Upper lobe of right lung (tissue), 1 donor: ENCODE measurements around the gene TMEM259. TPM values are rescaled to one million over a fixed set of nuclear protein-coding genes. Genes with fewer than 3 reads are reported as not detected.

Experiments
- ATAC-seq: fragments of 200-7000 bp; cut with Tn5 transposase; one replicate; pipeline ENCODE4 v1.9.1; 2020; ENCODE audit warnings: mild to moderate bottlenecking, moderate library complexity
- DNase-seq: peaks from one replicate; pipeline ENCODE4 v3.0.0-alpha.2; 2020
- H3K27ac ChIP-seq: fragments of 200-600 bp; one replicate; pipeline ENCODE4 v1.8.0; 2022
- H3K27me3 ChIP-seq: fragments of 200-600 bp; one replicate; pipeline ENCODE4 v1.8.0; 2022; ENCODE audit warnings: mild to moderate bottlenecking
- H3K36me3 ChIP-seq: fragments of 200-600 bp; one replicate; pipeline ENCODE4 v1.8.0; 2022
- H3K4me1 ChIP-seq: fragments of 200-600 bp; one replicate; pipeline ENCODE4 v1.8.0; 2022
- H3K4me3 ChIP-seq: fragments of 200-600 bp; one replicate; pipeline ENCODE4 v1.8.0; 2022; ENCODE audit warnings: mild to moderate bottlenecking
- H3K9me3 ChIP-seq: fragments of 200-600 bp; one replicate; pipeline ENCODE4 v1.8.0; 2022
- CTCF ChIP-seq: fragments of 200-600 bp; IDR thresholded peaks from one replicate; pipeline ENCODE4 v1.8.0; 2022; ENCODE audit warnings: antibody characterized with exemption
- intact Hi-C: fragments of 100-400 bp; cut with DNase I; formaldehyde crosslinking; loops from one replicate; pipeline ENCODE4 v1.11.0; 2022
- total RNA-seq: library from RNA; stranded (reverse); fragmentation: NEBNext Ultra II Directional; extraction: Animal tissue kit (Norgen Biotek cat#: 25700); gene quantifications from one replicate; pipeline ENCODE4 v1.2.1, GENCODE V29; 2021
- donor health status: DM: no; HTN: yes; CAD: no; lungs with severe emphysema.

The TMEM259 gene
- total RNA-seq, 1 donor from 2014 or later: 167 TPM

DNA sequence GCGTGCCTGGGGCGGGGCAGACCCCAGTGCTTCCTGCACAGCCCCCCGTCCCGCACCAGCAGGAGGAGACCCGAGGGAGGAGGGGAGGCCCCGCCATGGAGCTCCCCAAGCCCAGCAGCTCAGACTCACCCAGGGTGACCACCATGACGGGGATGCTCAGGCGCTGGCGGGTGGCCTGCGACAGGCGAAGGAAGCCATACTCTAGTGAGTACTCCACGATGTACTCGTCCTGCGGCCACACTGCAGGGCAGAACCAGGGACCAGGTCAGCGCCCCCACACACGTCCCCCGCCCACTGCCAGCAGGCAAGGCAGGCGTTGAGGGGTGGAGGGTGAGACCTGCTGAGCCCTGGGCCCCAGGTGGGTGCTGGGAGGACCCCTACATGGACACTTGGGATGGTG lies 8.6 kb downstream of the TMEM259 start:
- DNase-seq (no peak), ATAC-seq (no peak)
- Histone ChIP-seq H3K4me3 (no peak overlapping the region), H3K27ac (no peak overlapping the region), H3K4me1 (peaks cover 17% of the 10 kb centered on the region), H3K36me3 (peaks cover 52% of the 10 kb centered on the region), H3K9me3 (no peaks in the 10 kb centered on the region), H3K27me3 (no peaks in the 10 kb centered on the region)
- no peak for TF ChIP-seq CTCF
- intact Hi-C loops: no loop called here

DNA sequence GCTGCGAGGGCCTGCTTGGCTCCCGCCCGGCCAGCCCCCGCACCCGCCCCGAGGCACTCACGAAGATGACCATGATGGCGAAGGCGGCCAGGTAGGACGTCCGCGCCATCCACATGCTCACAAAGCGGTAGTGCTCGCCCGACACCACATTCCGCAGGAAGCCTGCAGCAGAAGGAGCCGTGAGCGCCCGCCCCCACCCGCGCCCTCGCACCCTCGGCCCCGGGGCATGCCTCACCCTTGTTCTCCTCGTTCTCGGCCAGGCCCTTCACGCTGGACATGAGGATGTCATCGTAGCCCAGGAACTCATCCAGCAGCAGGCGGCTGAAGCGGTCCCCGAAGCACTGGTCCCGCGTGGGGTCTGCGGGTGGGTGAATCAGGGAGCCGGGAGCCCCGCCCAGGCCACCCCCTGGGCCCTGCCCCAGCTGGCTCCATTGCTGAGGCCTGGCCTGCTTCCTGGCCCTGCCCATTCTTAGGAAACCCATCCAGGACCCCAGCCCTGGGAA lies 9.0 kb downstream of the TMEM259 start:
- intact Hi-C loops: no loop called here
- no peak for DNase-seq
- no peak for ATAC-seq
- Histone ChIP-seq H3K27ac (no peak overlapping the region), H3K4me1 (peaks cover 12% of the 10 kb centered on the region), H3K36me3 (peaks cover 52% of the 10 kb centered on the region), H3K4me3 (no peak overlapping the region), H3K27me3 (no peaks in the 10 kb centered on the region), H3K9me3 (no peaks in the 10 kb centered on the region)
- no peak for TF ChIP-seq CTCF

DNA sequence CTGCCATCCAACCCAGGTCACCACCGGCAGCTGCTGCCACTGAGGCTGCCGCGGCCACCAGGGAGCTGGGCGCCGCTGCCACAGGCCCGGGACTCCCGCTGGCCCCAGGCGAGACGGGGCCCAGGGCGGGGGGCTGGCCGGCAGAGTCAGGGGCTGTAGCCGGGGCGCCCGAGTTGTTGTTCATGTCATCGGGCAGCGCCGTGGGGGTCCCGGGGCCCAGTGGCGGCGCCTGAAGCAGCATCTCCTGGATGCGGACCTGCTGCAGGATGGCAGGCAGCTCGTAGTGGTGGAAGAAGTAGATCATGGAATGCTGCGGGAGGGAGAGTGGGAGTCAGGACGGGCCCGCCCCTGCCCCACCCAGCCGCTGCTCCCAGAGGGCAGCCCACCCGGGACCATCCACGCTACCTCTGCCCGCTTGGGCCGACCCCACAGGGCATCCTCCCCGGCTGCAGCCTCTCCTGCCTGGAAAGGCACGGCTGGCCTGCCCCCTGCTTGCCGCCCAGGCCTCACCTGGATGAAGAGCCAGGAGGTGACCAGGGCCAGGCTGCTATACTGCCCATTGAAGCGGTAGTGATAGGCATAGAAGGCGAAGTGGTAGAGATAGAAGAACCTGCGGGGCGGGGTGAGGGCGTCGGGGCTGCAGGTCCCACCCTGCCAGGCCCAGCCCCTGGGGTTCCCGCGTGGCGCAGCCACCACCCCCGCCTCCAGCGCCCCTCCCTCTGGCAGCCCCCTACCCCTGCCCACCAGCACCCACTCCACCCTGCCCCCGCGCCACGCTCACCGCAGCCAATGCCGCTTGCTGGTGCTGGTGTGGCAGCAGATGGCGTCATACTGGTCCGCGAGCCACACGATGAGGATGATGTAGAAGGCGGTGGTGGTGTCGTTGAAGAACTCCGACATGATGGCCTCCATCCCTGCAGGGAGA lies 10.1 kb downstream of the TMEM259 start:
- Histone ChIP-seq H3K36me3 (peaks cover 52% of the 10 kb centered on the region), H3K27ac (no peak overlapping the region), H3K27me3 (no peaks in the 10 kb centered on the region), H3K9me3 (no peaks in the 10 kb centered on the region), H3K4me3 (no peak overlapping the region), H3K4me1 (peaks cover 2% of the 10 kb centered on the region)
- no peak for DNase-seq
- intact Hi-C loops: no loop called here
- TF ChIP-seq CTCF: no peak
- ATAC-seq: no peak

DNA sequence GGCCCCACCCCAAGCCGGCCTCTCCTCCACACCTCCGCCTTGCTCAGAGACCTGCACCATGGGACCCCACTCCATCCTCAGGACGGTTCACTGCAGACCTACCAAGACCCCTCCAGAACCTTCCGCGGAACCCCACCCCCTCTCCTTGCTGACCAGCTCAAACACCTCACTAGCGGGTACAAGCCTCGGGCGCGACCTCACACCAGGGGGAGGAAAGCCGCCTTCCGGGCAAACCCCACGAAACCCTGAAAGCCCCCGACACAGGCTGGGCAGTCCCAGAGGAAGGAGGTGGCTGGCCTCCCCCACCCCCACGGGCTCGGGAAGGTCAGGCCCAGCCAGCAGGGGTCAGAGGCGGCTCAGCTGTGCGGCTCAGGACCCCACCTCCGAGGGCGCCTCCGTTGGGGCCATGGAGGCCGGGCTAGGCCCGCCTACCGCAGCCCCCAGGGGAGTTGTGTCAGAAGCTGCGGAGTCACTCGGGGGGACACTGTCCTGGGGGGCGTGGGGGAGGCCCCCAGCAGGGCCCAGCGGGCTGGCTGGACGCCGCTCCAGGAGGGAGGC lies 10.9 kb downstream of the TMEM259 start:
- Histone ChIP-seq H3K9me3 (no peaks in the 10 kb centered on the region), H3K27me3 (no peaks in the 10 kb centered on the region), H3K36me3 (peaks cover 52% of the 10 kb centered on the region), H3K27ac (peak overlapping the region; percentile 36), H3K4me1 (no peaks in the 10 kb centered on the region), H3K4me3 (no peak overlapping the region)
- DNase-seq: no peak
- intact Hi-C loops: no loop called here
- no peak for TF ChIP-seq CTCF
- no peak for ATAC-seq

- Histone ChIP-seq H3K36me3 (peaks cover 51% of the 10 kb centered on the region), H3K4me3 (no peak overlapping the region), H3K27ac (peak overlapping the region; percentile 36), H3K9me3 (no peaks in the 10 kb centered on the region), H3K4me1 (no peaks in the 10 kb centered on the region), H3K27me3 (no peaks in the 10 kb centered on the region)
- intact Hi-C loops: no loop called here
- ATAC-seq: peak; percentile 7
- TF ChIP-seq CTCF: no peak
- DNase-seq: no peak
Measured at GRCh38 chr19:1009041-1009980, 11.6 kb downstream of the TMEM259 start.
